HEK293 (cell line): ENCODE data around the gene DPM2.

ENCODE experiments used
- CTCF ChIA-PET: fragments of 350-600 bp; formaldehyde crosslinking; extraction: SDS; loops from one replicate; lab custom pipeline; 2021; ENCODE audit warnings: antibody characterized with exemption; lab: Yijun Ruan, JAX
- POLR2A ChIA-PET: fragments of 300-600 bp; formaldehyde crosslinking; extraction: SDS; loops from one replicate; lab custom pipeline; 2020; ENCODE audit warnings: antibody characterized with exemption, inconsistent platforms; lab: Yijun Ruan, JAX
- H3K27ac ChIP-seq: fragments of 200-500 bp; sonication (Bioruptor generic); 2 replicates; pipeline ENCODE4 v1.5.1; 2014; ENCODE audit warnings: low read depth, low read length, control low read depth, inconsistent platforms; ENCODE audit errors: extremely low read depth
- H3K36me3 ChIP-seq, 2 experiments: fragments of 200-500 bp in 1 of 2; sonication (Bioruptor generic) in 1 of 2; 1 replicate in 1 of 2; 2 replicates in 1 of 2; pipeline ENCODE4 v1.5.1; 2014 to 2017; ENCODE audit warnings: inconsistent platforms in 2 of 2, low read length in 2 of 2; ENCODE audit not compliant: control insufficient read depth in 2 of 2, insufficient read depth in 1 of 2
- H3K4me1 ChIP-seq: fragments of 200-500 bp; sonication (Bioruptor generic); 2 replicates; pipeline ENCODE4 v1.5.1; 2014; ENCODE audit warnings: mild to moderate bottlenecking, low read length, inconsistent platforms; ENCODE audit not compliant: control insufficient read depth, insufficient read depth
- H3K4me3 ChIP-seq: 2 replicates; pipeline ENCODE4 v1.5.1; 2011; ENCODE audit warnings: low read depth, mild to moderate bottlenecking, control low read depth, low read length, moderate library complexity
- H3K9me3 ChIP-seq: fragments of 200-500 bp; sonication (Bioruptor generic); 2 replicates; pipeline ENCODE4 v1.5.1; 2014; ENCODE audit warnings: low read depth, low read length, inconsistent platforms; ENCODE audit not compliant: control insufficient read depth, insufficient read depth
- IKZF3 ChIP-seq: fragments of 450-650 bp; IDR thresholded peaks from 2 replicates; pipeline ENCODE4 v1.5.0; 2018; ENCODE audit warnings: missing biosample characterization, mild to moderate bottlenecking, missing genetic modification characterization, moderate library complexity
- PRDM1 ChIP-seq: fragments of 450-650 bp; formaldehyde crosslinking; IDR thresholded peaks from 2 replicates; pipeline ENCODE4; 2016; ENCODE audit warnings: missing biosample characterization, missing genetic modification characterization
- SP2 ChIP-seq: fragments of 450-650 bp; formaldehyde crosslinking; IDR thresholded peaks from 2 replicates; pipeline ENCODE4 v1.5.1; 2016; ENCODE audit warnings: missing biosample characterization, missing genetic modification characterization
- ZNF175 ChIP-seq: fragments of 450-650 bp; formaldehyde crosslinking; IDR thresholded peaks from 2 replicates; pipeline ENCODE4 v1.5.1; 2016; ENCODE audit warnings: missing biosample characterization, missing genetic modification characterization
- ZNF239 ChIP-seq: fragments of 450-650 bp; formaldehyde crosslinking; IDR thresholded peaks from 2 replicates; pipeline ENCODE4 v1.5.1; 2016; ENCODE audit warnings: missing biosample characterization, missing genetic modification characterization
- ZNF274 ChIP-seq, 2 experiments: fragments of 200-500 bp in 1 of 2; fragments of 450-650 bp in 1 of 2; sonication (Bioruptor generic) in 1 of 2; formaldehyde crosslinking in 1 of 2; IDR thresholded peaks; 2 replicates each; pipeline versions ENCODE4 v1.5.1 to v1.6.1; 2014 to 2016; ENCODE audit warnings: borderline replicate concordance in 1 of 2, inconsistent platforms in 1 of 2, low read length in 1 of 2, missing biosample characterization in 1 of 2, missing genetic modification characterization in 1 of 2
- ZNF341 ChIP-seq: fragments of 450-650 bp; formaldehyde crosslinking; IDR thresholded peaks from 2 replicates; pipeline ENCODE4; 2016; ENCODE audit warnings: low read depth, missing biosample characterization, missing genetic modification characterization
- ZNF391 ChIP-seq: fragments of 450-650 bp; formaldehyde crosslinking; IDR thresholded peaks from 2 replicates; pipeline ENCODE4 v1.5.1; 2016; ENCODE audit warnings: low read depth, missing biosample characterization, missing genetic modification characterization, borderline replicate concordance
- ZNF404 ChIP-seq: fragments of 450-650 bp; formaldehyde crosslinking; IDR thresholded peaks from 2 replicates; pipeline ENCODE4 v1.5.1; 2017; ENCODE audit warnings: missing biosample characterization, missing genetic modification characterization
- ZNF510 ChIP-seq: fragments of 450-650 bp; formaldehyde crosslinking; IDR thresholded peaks from 2 replicates; pipeline ENCODE4 v1.5.1; 2018; ENCODE audit warnings: mild to moderate bottlenecking, missing genetic modification characterization, missing biosample characterization; ENCODE audit not compliant: insufficient replicate concordance
- ZNF623 ChIP-seq: fragments of 450-650 bp; formaldehyde crosslinking; IDR thresholded peaks from 2 replicates; pipeline ENCODE4 v1.5.1; 2016; ENCODE audit warnings: missing biosample characterization, missing genetic modification characterization
- ZNF664 ChIP-seq: fragments of 450-650 bp; formaldehyde crosslinking; IDR thresholded peaks from 2 replicates; pipeline ENCODE4 v1.5.1; 2016; ENCODE audit warnings: missing biosample characterization, missing genetic modification characterization
- TF ChIP-seq, protein P1 (sequence below): fragments of 450-650 bp; formaldehyde crosslinking; IDR thresholded peaks from 2 replicates; pipeline ENCODE4 v1.5.1; 2017; ENCODE audit warnings: missing biosample characterization, missing genetic modification characterization
- TF ChIP-seq, protein P2 (sequence below): fragments of 450-650 bp; formaldehyde crosslinking; IDR thresholded peaks from 2 replicates; pipeline ENCODE4 v1.5.1; 2016; ENCODE audit warnings: missing biosample characterization, missing genetic modification characterization
- TF ChIP-seq, protein P3 (sequence below): fragments of 450-650 bp; formaldehyde crosslinking; IDR thresholded peaks from 2 replicates; pipeline ENCODE4 v1.5.1; 2016; ENCODE audit warnings: missing biosample characterization, missing genetic modification characterization
- TF ChIP-seq, protein P4 (sequence below): fragments of 450-650 bp; formaldehyde crosslinking; IDR thresholded peaks from 2 replicates; pipeline ENCODE4 v1.5.1; 2016; ENCODE audit warnings: missing biosample characterization, missing genetic modification characterization
- TF ChIP-seq, protein P5 (sequence below): fragments of 450-650 bp; formaldehyde crosslinking; IDR thresholded peaks from 2 replicates; pipeline ENCODE4 v1.5.1; 2016; ENCODE audit warnings: missing biosample characterization, missing genetic modification characterization

Gene DPM2

DNA sequence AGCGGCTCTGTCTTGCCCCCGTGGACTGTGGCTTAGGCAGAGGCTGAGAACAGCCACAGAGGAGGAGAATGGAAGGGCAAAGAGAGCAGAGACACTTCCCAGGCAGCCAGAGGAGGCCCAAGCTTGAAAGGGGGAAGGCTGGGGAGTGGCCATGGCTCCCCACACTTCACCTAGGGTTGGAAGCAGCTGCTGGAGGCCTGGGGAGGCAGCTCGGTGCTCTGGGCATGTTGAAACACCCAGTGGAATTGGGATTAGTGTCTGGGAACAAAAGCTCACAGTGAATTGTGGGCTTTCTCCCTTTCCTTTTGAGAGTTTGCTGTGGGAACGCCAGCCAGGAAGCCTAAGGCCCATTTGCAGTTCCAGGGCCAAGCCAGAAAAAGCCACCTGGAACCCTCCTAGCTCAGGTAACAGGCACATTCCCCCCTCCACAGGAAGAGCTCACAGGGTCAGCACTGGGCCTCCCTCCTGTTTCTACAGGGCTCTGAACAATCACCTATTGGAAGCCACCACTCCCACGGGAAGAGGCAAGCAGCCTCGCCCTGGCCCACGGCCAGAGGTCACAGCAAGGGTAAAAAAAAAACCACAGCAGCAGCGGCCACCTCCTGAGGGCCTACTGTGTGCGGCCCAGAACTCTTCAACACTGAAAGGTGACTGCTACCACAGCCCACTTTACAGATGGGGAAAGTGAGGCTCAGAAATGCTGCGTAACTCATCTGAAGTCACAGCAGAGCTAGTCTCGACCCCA lies 22.9 kb upstream of the DPM2 start:
- Histone ChIP-seq H3K4me3 (no peak overlapping the region), H3K36me3 (no peaks in the 10 kb centered on the region), H3K27ac (peak overlapping the region; percentile 18; the same call in 1 of the 2 replicates), H3K4me1 (peaks cover 9% of the 10 kb centered on the region), H3K9me3 (no peaks in the 10 kb centered on the region)
- ChIA-PET POLR2A (no interaction called here), CTCF (interaction anchor here (0.6 to 9.0 kb wide), 3 partner anchors 14 to 39 kb away, joined by 3 to 135 read pairs (median 6); no protein-coding TSS in a partner anchor)
- TF ChIP-seq, protein P1, sequence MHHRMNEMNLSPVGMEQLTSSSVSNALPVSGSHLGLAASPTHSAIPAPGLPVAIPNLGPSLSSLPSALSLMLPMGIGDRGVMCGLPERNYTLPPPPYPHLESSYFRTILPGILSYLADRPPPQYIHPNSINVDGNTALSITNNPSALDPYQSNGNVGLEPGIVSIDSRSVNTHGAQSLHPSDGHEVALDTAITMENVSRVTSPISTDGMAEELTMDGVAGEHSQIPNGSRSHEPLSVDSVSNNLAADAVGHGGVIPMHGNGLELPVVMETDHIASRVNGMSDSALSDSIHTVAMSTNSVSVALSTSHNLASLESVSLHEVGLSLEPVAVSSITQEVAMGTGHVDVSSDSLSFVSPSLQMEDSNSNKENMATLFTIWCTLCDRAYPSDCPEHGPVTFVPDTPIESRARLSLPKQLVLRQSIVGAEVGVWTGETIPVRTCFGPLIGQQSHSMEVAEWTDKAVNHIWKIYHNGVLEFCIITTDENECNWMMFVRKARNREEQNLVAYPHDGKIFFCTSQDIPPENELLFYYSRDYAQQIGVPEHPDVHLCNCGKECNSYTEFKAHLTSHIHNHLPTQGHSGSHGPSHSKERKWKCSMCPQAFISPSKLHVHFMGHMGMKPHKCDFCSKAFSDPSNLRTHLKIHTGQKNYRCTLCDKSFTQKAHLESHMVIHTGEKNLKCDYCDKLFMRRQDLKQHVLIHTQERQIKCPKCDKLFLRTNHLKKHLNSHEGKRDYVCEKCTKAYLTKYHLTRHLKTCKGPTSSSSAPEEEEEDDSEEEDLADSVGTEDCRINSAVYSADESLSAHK (tag by site-specific recombination), result 0 out of 2 replicates have a peak, but pooled peaks have one; percentile 17
- TF ChIP-seq SP2 (tag by site-specific recombination) (no peak), ZNF341 (peak; percentile 70), ZNF175 (tag by site-specific recombination) (no peak), IKZF3 (tag by site-specific recombination) (0 out of 2 replicates have a peak, but pooled peaks have one; percentile 29), ZNF391 (tag by site-specific recombination) (no peak), PRDM1 (tag by site-specific recombination) (peak; percentile 75), ZNF274 (IDR thresholded peaks at IDR 0.05; ENCODE audit: low read length) (no peak), ZNF274 (tag by site-specific recombination; IDR thresholded peaks at IDR 0.05; ENCODE audit: borderline replicate concordance) (no peak)
- TF ChIP-seq, protein P2, sequence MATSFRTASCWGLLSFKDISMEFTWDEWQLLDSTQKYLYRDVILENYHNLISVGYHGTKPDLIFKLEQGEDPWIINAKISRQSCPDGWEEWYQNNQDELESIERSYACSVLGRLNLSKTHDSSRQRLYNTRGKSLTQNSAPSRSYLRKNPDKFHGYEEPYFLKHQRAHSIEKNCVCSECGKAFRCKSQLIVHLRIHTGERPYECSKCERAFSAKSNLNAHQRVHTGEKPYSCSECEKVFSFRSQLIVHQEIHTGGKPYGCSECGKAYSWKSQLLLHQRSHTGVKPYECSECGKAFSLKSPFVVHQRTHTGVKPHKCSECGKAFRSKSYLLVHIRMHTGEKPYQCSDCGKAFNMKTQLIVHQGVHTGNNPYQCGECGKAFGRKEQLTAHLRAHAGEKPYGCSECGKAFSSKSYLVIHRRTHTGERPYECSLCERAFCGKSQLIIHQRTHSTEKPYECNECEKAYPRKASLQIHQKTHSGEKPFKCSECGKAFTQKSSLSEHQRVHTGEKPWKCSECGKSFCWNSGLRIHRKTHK (tag by site-specific recombination), result no peak
- TF ChIP-seq, protein P3, sequence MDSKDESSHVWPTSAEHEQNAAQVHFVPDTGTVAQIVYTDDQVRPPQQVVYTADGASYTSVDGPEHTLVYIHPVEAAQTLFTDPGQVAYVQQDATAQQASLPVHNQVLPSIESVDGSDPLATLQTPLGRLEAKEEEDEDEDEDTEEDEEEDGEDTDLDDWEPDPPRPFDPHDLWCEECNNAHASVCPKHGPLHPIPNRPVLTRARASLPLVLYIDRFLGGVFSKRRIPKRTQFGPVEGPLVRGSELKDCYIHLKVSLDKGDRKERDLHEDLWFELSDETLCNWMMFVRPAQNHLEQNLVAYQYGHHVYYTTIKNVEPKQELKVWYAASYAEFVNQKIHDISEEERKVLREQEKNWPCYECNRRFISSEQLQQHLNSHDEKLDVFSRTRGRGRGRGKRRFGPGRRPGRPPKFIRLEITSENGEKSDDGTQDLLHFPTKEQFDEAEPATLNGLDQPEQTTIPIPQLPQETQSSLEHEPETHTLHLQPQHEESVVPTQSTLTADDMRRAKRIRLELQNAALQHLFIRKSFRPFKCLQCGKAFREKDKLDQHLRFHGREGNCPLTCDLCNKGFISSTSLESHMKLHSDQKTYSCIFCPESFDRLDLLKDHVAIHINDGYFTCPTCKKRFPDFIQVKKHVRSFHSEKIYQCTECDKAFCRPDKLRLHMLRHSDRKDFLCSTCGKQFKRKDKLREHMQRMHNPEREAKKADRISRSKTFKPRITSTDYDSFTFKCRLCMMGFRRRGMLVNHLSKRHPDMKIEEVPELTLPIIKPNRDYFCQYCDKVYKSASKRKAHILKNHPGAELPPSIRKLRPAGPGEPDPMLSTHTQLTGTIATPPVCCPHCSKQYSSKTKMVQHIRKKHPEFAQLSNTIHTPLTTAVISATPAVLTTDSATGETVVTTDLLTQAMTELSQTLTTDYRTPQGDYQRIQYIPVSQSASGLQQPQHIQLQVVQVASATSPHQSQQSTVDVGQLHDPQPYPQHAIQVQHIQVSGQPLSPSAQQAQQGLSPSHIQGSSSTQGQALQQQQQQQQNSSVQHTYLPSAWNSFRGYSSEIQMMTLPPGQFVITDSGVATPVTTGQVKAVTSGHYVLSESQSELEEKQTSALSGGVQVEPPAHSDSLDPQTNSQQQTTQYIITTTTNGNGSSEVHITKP (tag by site-specific recombination), result 0 out of 2 replicates have a peak, but pooled peaks have one; percentile 23
- TF ChIP-seq, protein P4, sequence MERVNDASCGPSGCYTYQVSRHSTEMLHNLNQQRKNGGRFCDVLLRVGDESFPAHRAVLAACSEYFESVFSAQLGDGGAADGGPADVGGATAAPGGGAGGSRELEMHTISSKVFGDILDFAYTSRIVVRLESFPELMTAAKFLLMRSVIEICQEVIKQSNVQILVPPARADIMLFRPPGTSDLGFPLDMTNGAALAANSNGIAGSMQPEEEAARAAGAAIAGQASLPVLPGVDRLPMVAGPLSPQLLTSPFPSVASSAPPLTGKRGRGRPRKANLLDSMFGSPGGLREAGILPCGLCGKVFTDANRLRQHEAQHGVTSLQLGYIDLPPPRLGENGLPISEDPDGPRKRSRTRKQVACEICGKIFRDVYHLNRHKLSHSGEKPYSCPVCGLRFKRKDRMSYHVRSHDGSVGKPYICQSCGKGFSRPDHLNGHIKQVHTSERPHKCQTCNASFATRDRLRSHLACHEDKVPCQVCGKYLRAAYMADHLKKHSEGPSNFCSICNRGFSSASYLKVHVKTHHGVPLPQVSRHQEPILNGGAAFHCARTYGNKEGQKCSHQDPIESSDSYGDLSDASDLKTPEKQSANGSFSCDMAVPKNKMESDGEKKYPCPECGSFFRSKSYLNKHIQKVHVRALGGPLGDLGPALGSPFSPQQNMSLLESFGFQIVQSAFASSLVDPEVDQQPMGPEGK (tag by site-specific recombination), result no peak

DNA sequence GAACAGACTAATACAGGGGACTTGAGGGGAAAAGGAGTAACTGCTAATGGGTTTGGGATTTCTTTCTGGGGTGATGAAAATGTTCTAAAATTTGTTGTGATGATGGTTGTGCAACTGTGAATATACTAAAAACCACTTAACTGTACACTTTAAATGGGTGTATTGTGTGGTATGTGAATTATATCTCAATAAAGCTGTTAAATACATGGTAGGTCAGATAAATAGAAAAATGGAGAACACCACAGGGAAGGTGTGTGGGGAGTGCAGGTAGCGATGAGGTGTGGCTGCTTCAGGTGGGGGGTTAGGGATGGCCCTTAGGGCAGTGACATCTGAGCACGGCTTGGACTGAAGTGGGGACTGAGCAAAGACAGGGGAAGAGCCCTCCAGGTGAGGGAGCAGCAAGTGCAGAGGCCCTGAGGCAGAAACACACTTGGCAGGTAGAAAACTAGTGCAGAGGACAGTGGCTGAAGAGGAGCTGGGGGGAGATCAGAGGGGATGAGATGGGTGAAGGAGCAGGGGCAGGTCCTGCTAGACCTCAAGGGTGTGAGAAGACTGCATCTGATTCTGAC lies 22.3 kb upstream of the DPM2 start:
- Histone ChIP-seq H3K4me3 (no peak overlapping the region), H3K9me3 (no peaks in the 10 kb centered on the region), H3K36me3 (no peaks in the 10 kb centered on the region), H3K4me1 (peaks cover 11% of the 10 kb centered on the region), H3K27ac (no peak overlapping the region)
- POLR2A ChIA-PET, result no interaction called here
- TF ChIP-seq, protein P5, sequence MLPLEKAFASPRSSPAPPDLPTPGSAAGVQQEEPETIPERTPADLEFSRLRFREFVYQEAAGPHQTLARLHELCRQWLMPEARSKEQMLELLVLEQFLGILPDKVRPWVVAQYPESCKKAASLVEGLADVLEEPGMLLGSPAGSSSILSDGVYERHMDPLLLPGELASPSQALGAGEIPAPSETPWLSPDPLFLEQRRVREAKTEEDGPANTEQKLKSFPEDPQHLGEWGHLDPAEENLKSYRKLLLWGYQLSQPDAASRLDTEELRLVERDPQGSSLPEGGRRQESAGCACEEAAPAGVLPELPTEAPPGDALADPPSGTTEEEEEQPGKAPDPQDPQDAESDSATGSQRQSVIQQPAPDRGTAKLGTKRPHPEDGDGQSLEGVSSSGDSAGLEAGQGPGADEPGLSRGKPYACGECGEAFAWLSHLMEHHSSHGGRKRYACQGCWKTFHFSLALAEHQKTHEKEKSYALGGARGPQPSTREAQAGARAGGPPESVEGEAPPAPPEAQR (tag by site-specific recombination), result no peak
- TF ChIP-seq ZNF623 (tag by site-specific recombination), result peak; percentile 72
- no peak for TF ChIP-seq ZNF239
- TF ChIP-seq ZNF510 (tag by site-specific recombination), result no peak
- peak; percentile 95 for TF ChIP-seq ZNF664 (tag by site-specific recombination)
- TF ChIP-seq ZNF404 (tag by site-specific recombination), result no peak
- CTCF ChIA-PET, result interaction anchor here (0.6 to 9.0 kb wide), 5 partner anchors 13 to 75 kb away, joined by 3 to 135 read pairs (median 6); no protein-coding TSS in a partner anchor
